Activated CD8-positive, alpha-beta memory T cell treated with anti-CD3 and anti-CD28 coated beads, Interleukin-2, amount 10 ng/mL, durations not matched to agents 7 days and 5 days (primary cell): ENCODE results near the gene DNHD1. TPM values are rescaled to one million over a fixed set of nuclear protein-coding genes. Genes with fewer than 3 reads are reported as not detected.

Source experiments
- ATAC-seq: fragments of 150-1000 bp; cut with Tn5 transposase; one replicate; pipeline ENCODE4 v1.10.0; 2021; ENCODE audit warnings: moderate library complexity
- CTCF ChIA-PET: fragments of 350-600 bp; sonication (Branson Sonifier 250); formaldehyde crosslinking; loops from one replicate; lab custom pipeline; 2021; ENCODE audit warnings: antibody characterized with exemption; lab: Charles Lee
- DNase-seq: peaks from one replicate; pipeline ENCODE4 v3.0.0-alpha.2; 2020
- H3K27ac Mint-ChIP-seq: one replicate; pipeline ENCODE4 v1.8.0; 2021; ENCODE audit warnings: mild to moderate bottlenecking, mixed read lengths
- H3K27me3 Mint-ChIP-seq: one replicate; pipeline ENCODE4 v1.8.0; 2021; ENCODE audit warnings: mixed read lengths
- H3K36me3 Mint-ChIP-seq: one replicate; pipeline ENCODE4 v1.8.0; 2021; ENCODE audit warnings: mild to moderate bottlenecking, mixed read lengths
- H3K4me1 Mint-ChIP-seq: one replicate; pipeline ENCODE4 v1.8.0; 2021; ENCODE audit warnings: mixed read lengths
- H3K4me3 Mint-ChIP-seq: one replicate; pipeline ENCODE4 v1.8.0; 2021; ENCODE audit warnings: mild to moderate bottlenecking, moderate library complexity, mixed read lengths
- H3K9me3 Mint-ChIP-seq: one replicate; pipeline ENCODE4 v1.8.0; 2022; ENCODE audit warnings: low read depth, mixed read lengths
- total RNA-seq, 2 experiments: library from RNA; stranded (reverse); gene quantifications; one replicate each; pipeline ENCODE4 v1.2.3, GENCODE V29; 2021

The DNHD1 gene
- total RNA-seq, 2 experiments from 2014 or later: 17.4 to 25.3 TPM

DNA sequence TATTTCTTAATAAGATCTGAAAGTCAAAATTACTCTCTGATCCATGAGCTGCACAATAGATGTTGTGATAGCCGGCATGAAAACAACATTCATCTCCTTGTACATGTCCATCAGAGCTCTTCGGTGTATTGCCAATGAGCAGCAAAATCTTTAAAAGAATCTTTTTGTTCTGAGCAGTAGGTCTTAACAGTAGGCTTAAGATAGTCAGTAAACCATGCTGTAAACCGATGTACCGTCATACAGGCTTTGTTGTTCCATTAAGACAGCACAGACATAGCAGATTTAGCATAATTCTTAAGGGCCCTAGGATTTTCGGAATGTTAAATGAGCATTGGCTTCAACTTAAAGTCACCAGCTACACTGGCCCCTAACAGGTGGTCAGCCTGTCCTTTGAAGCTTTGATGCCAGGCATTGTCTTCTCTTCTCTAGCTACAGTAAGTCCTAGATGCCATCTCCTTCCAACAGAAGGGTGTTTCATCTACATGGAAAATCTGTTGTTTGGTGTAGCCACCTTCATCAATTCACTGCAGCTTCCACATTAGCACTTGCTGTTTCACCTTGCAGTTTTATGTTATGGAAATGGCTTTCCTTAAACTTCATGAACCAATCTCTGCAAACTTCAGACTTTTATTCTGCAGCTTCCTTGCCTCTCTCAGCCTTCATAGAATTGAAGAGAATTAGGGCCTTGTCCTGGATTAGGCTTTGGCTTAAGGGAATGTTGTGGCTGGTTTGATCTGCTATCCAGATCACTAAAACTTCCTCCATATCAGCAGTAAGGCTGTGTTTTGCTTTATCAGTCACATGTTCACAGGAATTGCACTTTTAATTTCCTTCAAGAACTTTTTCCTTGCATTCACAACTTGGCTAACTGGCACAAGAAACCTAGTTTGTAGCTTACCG lies 78.0 kb downstream of the DNHD1 start:
- Mint-ChIP-seq H3K27me3 (no peaks in the 10 kb centered on the region), H3K27ac (no peak overlapping the region), H3K4me1 (peaks cover 5% of the 10 kb centered on the region), H3K36me3 (peaks cover 12% of the 10 kb centered on the region), H3K4me3 (no peak overlapping the region), H3K9me3 (no peaks in the 10 kb centered on the region)
- DNase-seq (no peak), ATAC-seq (no peak)
- CTCF ChIA-PET: interaction anchor here (1.5 kb wide), 1 partner anchor 44 kb away, joined by 3 read pairs; no protein-coding TSS in a partner anchor

DNA sequence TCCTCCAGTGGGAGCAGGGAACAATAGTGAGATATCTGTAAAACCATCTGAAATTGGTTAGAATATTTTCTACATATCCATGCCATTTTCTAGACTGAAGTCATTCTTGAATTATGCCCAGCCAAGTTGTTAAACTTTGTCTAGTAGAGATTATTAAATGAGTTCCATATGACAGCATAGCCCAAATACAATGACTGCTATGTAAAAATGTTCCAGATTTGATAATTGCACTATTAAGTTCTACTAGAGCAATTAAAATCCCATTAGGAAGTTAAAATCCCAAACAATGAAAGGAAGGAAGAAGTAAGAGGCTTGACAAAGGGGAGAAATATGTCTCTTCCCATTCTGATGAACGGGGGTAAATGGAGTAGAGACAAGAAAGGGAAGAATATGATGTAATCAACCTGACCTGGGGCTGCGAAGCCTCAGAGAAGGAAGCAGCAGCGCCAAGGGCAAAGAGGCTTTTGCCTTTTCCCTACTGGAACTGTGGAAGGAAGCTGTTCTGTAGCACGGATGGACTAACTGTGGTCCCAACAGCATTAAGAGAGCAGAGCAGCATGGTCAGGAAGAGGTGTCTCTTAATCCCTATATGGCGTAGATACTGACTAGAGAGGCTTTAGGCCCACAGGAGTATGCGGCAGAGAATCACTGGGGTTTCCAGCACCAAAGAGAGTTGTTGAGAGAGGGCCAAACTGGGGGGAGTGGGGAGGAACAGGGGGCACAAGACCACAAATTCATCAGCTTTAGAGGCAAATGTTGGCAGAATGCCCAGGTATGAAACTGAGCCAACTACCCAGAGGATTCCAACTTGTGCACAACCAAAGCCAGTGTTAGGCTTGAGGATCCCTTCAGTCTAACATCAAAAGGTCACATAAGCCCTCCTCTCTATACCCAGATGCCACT lies 79.6 kb downstream of the DNHD1 start:
- Mint-ChIP-seq H3K9me3 (no peaks in the 10 kb centered on the region), H3K4me1 (peaks cover 5% of the 10 kb centered on the region), H3K27me3 (no peaks in the 10 kb centered on the region), H3K4me3 (no peak overlapping the region), H3K36me3 (peaks cover 16% of the 10 kb centered on the region), H3K27ac (no peak overlapping the region)
- CTCF ChIA-PET: no interaction called here
- no peak for DNase-seq
- no peak for ATAC-seq

DNA sequence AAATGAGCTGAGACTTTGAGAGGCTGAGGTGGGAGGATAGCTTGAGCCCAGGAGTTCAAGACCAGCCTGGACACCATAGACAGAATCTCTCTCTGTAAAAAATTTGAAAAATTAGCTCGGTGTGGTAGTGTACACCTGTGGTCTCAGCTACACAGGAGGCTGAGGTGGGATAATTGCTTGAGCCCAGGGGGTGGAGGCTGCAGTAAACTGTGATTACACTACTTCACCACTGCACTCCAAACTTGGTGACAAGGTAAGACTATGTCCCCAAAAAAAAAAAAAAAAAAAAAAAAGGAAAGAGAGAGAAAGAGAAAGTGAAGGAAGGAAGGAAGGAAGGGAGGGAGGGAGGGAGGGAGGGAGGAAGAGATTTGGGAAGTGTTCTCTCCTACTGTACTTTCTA lies 81.1 kb downstream of the DNHD1 start:
- DNase-seq: no peak
- no peak for ATAC-seq
- Mint-ChIP-seq H3K4me1 (peaks cover 5% of the 10 kb centered on the region), H3K36me3 (peaks cover 26% of the 10 kb centered on the region), H3K4me3 (no peak overlapping the region), H3K9me3 (peaks cover 4% of the 10 kb centered on the region), H3K27ac (no peak overlapping the region), H3K27me3 (no peaks in the 10 kb centered on the region)
- CTCF ChIA-PET: no interaction called here

DNA sequence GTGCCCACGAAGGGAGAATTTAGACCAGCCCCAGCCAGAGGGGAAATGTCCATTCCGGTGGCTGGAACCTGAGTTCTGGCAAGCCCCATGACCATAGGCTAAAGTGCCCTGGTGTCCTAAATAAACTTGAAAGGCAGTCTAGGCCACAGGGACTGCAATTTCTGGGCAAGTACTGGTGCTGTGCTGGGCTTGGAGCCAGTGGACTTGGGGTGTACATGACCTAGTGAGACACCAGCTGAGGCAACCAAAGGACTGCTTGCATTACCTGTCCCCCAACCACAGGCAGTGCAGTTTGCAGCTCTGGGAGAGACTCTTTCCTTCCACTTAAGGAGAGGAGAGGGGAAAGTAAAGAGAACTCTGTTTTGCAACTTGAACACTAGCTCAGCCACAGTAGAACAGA lies 82.6 kb downstream of the DNHD1 start:
- no peaks in the 10 kb centered on the region for H3K27me3 Mint-ChIP-seq
- no peak overlapping the region for H3K4me3 Mint-ChIP-seq
- H3K4me1 Mint-ChIP-seq: peaks cover 5% of the 10 kb centered on the region
- H3K27ac Mint-ChIP-seq: no peak overlapping the region
- ATAC-seq (no peak), DNase-seq (no peak)
- H3K36me3 Mint-ChIP-seq: peaks cover 38% of the 10 kb centered on the region
- CTCF ChIA-PET: no interaction called here
- H3K9me3 Mint-ChIP-seq: peaks cover 10% of the 10 kb centered on the region

GRCh38 chr11:6583584-6583983 lies 86.5 kb downstream of the DNHD1 start:
- Mint-ChIP-seq H3K4me1 (no peaks in the 10 kb centered on the region), H3K27ac (no peak overlapping the region), H3K36me3 (peaks cover 43% of the 10 kb centered on the region), H3K9me3 (peaks cover 10% of the 10 kb centered on the region), H3K4me3 (no peak overlapping the region), H3K27me3 (no peaks in the 10 kb centered on the region)
- ATAC-seq (no peak), DNase-seq (no peak)
- CTCF ChIA-PET: interaction anchor here (0.7 kb wide), 1 partner anchor 585 kb away, joined by 3 read pairs; no protein-coding TSS in a partner anchor

DNA sequence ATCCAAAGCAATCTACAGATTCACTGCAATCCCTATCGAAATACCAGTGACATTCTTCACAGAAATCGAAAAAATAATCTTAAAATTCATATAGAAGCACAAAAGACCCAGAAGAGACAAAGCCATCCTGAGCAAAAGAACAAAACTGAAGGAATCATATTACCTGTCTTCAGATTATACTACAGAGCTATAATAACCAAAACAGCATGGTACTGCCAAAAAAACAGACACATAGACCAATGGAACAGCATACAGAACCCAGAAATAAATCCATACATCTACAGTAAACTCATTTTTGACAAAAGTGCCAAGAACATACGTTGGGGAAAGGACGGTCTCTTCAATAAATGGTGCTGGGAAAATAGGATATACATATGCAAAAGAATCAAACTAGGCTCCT lies 87.4 kb downstream of the DNHD1 start:
- CTCF ChIA-PET: no interaction called here
- H3K27me3 Mint-ChIP-seq: no peaks in the 10 kb centered on the region
- H3K4me1 Mint-ChIP-seq: no peaks in the 10 kb centered on the region
- no peak overlapping the region for H3K27ac Mint-ChIP-seq
- no peak for ATAC-seq
- no peak overlapping the region for H3K4me3 Mint-ChIP-seq
- no peak for DNase-seq
- peaks cover 10% of the 10 kb centered on the region for H3K9me3 Mint-ChIP-seq
- peaks cover 43% of the 10 kb centered on the region for H3K36me3 Mint-ChIP-seq

GRCh38 chr11:6586434-6587359 lies 89.6 kb downstream of the DNHD1 start:
- DNase-seq (peak; percentile 36), ATAC-seq (no peak)
- peaks cover 10% of the 10 kb centered on the region for H3K9me3 Mint-ChIP-seq
- no peak overlapping the region for H3K27ac Mint-ChIP-seq
- CTCF ChIA-PET: interaction anchor here (1.2 to 1.6 kb wide), 2 partner anchors 10 to 18 kb away, joined by 4 to 5 read pairs; no protein-coding TSS in a partner anchor
- no peaks in the 10 kb centered on the region for H3K4me1 Mint-ChIP-seq
- no peak overlapping the region for H3K4me3 Mint-ChIP-seq
- no peaks in the 10 kb centered on the region for H3K27me3 Mint-ChIP-seq
- H3K36me3 Mint-ChIP-seq: peaks cover 42% of the 10 kb centered on the region

DNA sequence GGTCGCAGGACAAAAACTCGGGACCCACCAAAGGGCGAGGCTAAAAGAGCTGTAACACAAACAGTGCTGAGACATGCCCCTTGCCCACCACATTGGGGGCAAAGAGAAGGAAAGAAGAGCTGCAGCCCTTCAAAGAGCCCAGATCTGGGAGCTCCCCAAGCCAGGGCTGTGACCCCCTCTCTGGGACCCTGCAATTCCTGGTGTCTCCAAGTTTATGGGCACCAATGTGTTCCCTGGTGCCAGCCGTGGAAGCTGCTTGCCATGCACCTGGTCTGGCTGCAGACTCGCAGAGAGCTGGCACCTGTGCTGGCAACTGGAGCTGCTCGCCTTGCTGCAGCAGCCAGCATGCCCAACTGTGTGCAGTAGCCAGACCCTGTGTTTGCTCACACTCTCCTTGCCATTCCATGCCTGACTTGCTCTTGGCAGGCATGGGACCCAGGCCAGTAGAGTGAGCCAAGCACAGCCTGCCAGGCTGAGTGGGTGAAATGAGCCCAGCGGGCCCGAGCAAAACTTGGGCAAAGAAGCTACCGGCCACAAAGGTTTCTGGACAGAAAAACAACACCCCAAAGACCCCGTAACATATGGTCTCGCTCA lies 90.4 kb downstream of the DNHD1 start:
- no peak for ATAC-seq
- H3K9me3 Mint-ChIP-seq: peaks cover 10% of the 10 kb centered on the region
- peaks cover 41% of the 10 kb centered on the region for H3K36me3 Mint-ChIP-seq
- CTCF ChIA-PET: interaction anchor here (1.2 to 1.6 kb wide), 2 partner anchors 9 to 17 kb away, joined by 4 to 5 read pairs; no protein-coding TSS in a partner anchor
- no peaks in the 10 kb centered on the region for H3K4me1 Mint-ChIP-seq
- no peak for DNase-seq
- no peak overlapping the region for H3K27ac Mint-ChIP-seq
- no peaks in the 10 kb centered on the region for H3K27me3 Mint-ChIP-seq
- no peak overlapping the region for H3K4me3 Mint-ChIP-seq

DNA sequence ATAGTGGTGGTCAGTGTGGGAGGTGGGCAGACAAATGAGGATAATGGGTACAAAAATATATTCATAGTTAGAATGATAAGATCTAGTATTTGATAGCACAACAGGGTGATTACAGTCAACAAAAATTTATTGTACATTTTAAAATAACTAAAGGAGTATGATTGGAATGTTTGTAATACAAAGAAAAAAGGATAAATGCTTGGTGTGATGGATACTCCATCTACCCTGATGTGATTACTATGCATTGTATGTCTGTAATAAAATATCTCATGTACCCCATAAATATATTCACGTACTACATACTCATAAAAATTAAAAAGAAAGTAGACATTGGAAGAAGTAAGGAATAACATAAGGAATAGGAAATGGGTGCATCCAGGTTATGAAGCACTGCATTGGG lies 90.9 kb downstream of the DNHD1 start:
- Mint-ChIP-seq H3K27me3 (no peaks in the 10 kb centered on the region), H3K4me1 (no peaks in the 10 kb centered on the region), H3K36me3 (peaks cover 37% of the 10 kb centered on the region), H3K9me3 (peaks cover 8% of the 10 kb centered on the region), H3K27ac (no peak overlapping the region), H3K4me3 (no peak overlapping the region)
- CTCF ChIA-PET: interaction anchor here (1.2 to 1.6 kb wide), 2 partner anchors 8 to 17 kb away, joined by 4 to 5 read pairs; no protein-coding TSS in a partner anchor
- ATAC-seq (no peak), DNase-seq (no peak)

GRCh38 chr11:6594142-6594768 lies 97.2 kb downstream of the DNHD1 start:
- no peaks in the 10 kb centered on the region for H3K27me3 Mint-ChIP-seq
- H3K4me3 Mint-ChIP-seq: no peak overlapping the region
- CTCF ChIA-PET: interaction anchor here (1.0 to 2.4 kb wide), 6 partner anchors 8 to 73 kb away, joined by 3 to 6 read pairs (median 3); no protein-coding TSS in a partner anchor
- peaks cover 9% of the 10 kb centered on the region for H3K4me1 Mint-ChIP-seq
- DNase-seq (peak; percentile 33), ATAC-seq (no peak)
- peaks cover 38% of the 10 kb centered on the region for H3K36me3 Mint-ChIP-seq
- H3K9me3 Mint-ChIP-seq: no peaks in the 10 kb centered on the region
- H3K27ac Mint-ChIP-seq: no peak overlapping the region

DNA sequence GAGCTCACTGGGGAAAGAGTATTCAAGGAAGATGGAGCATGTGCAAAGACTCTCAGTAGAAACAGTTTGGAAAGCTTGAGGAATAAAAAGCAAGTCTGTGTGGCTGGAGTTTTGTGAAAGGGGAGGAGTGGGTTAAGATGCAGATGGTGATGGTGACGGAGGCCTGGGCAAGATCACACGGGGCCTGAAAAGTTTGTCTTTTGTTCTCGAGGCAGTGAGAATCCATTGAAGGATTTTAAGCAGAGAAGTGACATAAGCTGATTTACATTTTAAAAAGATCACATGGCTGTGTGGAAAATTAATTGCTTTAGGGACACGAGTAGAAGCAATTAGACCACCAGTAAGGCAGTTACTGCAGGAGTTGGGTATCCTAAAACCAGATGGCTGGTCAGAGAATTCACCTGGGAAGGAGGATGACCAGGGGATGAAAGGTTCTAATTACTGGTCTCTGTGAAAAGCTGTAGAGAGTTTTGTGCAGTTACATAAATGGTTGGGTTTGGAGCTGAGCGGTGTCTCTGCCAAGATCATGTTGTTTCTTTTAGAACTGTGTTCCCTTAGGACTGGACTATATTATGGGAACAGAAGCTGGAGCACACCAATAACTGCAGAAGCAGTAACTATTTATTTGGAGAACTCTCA lies 99.3 kb downstream of the DNHD1 start:
- DNase-seq: peak; percentile 33
- CTCF ChIA-PET: interaction anchor here (1.0 to 2.4 kb wide), 4 partner anchors 8 to 218 kb away, joined by 3 to 6 read pairs (median 4); no protein-coding TSS in a partner anchor
- no peaks in the 10 kb centered on the region for H3K27me3 Mint-ChIP-seq
- ATAC-seq: no peak
- peaks cover 44% of the 10 kb centered on the region for H3K36me3 Mint-ChIP-seq
- H3K4me1 Mint-ChIP-seq: peaks cover 14% of the 10 kb centered on the region
- no peak overlapping the region for H3K4me3 Mint-ChIP-seq
- H3K27ac Mint-ChIP-seq: no peak overlapping the region
- no peaks in the 10 kb centered on the region for H3K9me3 Mint-ChIP-seq
